ENCODE data around the gene CRYGC. TPM values are rescaled to one million over a fixed set of nuclear protein-coding genes. Genes with fewer than 3 reads are reported as not detected.

The CRYGC gene
- not detected for total RNA-seq
- not detected for polyA plus RNA-seq

- Histone ChIP-seq H3K27ac (no peak within 1 kb of the TSS), H3K9me3 (no peaks in the 10 kb centered on the region), H3K27me3 (no peaks in the 10 kb centered on the region), H3K4me3 (no peak within 1 kb of the TSS), H3K4me1 (peaks cover 0 to 6% (median 4%) of the 10 kb centered on the region in 3 donors), H3K36me3 (no peaks in the 10 kb centered on the region)
- ATAC-seq, result peak; percentile 28 to 90 (median 80)
- TF ChIP-seq CTCF (IDR thresholded peaks at IDR 0.05), result no peak
- 49 to 50% methylated on average over 19 of the region's 19 CpGs for WGBS, 2 donors
- intact Hi-C loops (cut with DNase I), result no loop called here
- FAIRE-seq, result no peak
- DNase-seq, result no peak
These were observed at the start of gene CRYGC for GRCh38 chr2:208129744-208130711. CRYGC (minus strand) TSS chr2:208129828; CDS start chr2:208129792, 36 bp downstream.

GRCh38 chr2:208179028-208179609, 49.5 kb upstream of the CRYGC start:
- no peak for ATAC-seq
- no peak for TF ChIP-seq CTCF (IDR thresholded peaks at IDR 0.05)
- H3K27ac ChIP-seq, result no peak overlapping the region
- WGBS, 2 donors, result 61 to 63% methylated on average over 4 of the region's 4 CpGs
- no peaks in the 10 kb centered on the region for H3K9me3 ChIP-seq
- intact Hi-C loops (cut with DNase I), result no loop called here
- peaks cover 0 to 3% (median 0%) of the 10 kb centered on the region in 3 donors for H3K4me1 ChIP-seq
- H3K4me3 ChIP-seq, result no peak overlapping the region
- DNase-seq, result no peak
- no peaks in the 10 kb centered on the region for H3K36me3 ChIP-seq
- H3K27me3 ChIP-seq, result no peaks in the 10 kb centered on the region
- no peak for FAIRE-seq

- Histone ChIP-seq H3K27me3 (no peaks in the 10 kb centered on the region), H3K9me3 (no peaks in the 10 kb centered on the region), H3K4me1 (peaks cover 0 to 3% (median 0%) of the 10 kb centered on the region in 3 donors), H3K36me3 (no peaks in the 10 kb centered on the region), H3K4me3 (no peak overlapping the region), H3K27ac (no peak overlapping the region)
- WGBS, 2 donors, result 55 to 66% methylated on average over 6 of the region's 6 CpGs
- ATAC-seq (no peak), DNase-seq (no peak), FAIRE-seq (no peak)
- TF ChIP-seq CTCF (IDR thresholded peaks at IDR 0.05), result no peak
- intact Hi-C loops (cut with DNase I), result no loop called here
These were observed 46.2 kb upstream of the CRYGC start for GRCh38 chr2:208175840-208176153.

GRCh38 chr2:208175069-208175839, 45.6 kb upstream of the CRYGC start:
- 33 to 35% methylated on average over 21 of the region's 21 CpGs for WGBS, 2 donors
- Histone ChIP-seq H3K36me3 (no peaks in the 10 kb centered on the region), H3K4me3 (no peak overlapping the region), H3K27me3 (no peaks in the 10 kb centered on the region), H3K9me3 (no peaks in the 10 kb centered on the region), H3K4me1 (peaks cover 0 to 3% (median 0%) of the 10 kb centered on the region in 3 donors), H3K27ac (no peak overlapping the region)
- peak; percentile 70 to 88 (median 84) for TF ChIP-seq CTCF (IDR thresholded peaks at IDR 0.05)
- ATAC-seq, result peak; percentile 99 to 100 (median 100)
- FAIRE-seq, result peak; percentile 85
- intact Hi-C loops (cut with DNase I), result no loop called here
- peak; percentile 62 to 84 (median 67) for DNase-seq
